HG02759 (cell line): ENCODE measurements around the gene ARR3.
"Not testable (repeated sequence)": the region's sequence is repeated elsewhere in the genome, so short reads cannot be mapped to it uniquely, and the experiment has no call there.

Experiments used
- ATAC-seq: cut with Tn5 transposase; IDR thresholded peaks from one replicate; pipeline ENCODE4 v1.9.1; 2021; ENCODE audit warnings: mild to moderate bottlenecking, moderate library complexity; ENCODE audit not compliant: unreplicated experiment

ARR3 gene

DNA sequence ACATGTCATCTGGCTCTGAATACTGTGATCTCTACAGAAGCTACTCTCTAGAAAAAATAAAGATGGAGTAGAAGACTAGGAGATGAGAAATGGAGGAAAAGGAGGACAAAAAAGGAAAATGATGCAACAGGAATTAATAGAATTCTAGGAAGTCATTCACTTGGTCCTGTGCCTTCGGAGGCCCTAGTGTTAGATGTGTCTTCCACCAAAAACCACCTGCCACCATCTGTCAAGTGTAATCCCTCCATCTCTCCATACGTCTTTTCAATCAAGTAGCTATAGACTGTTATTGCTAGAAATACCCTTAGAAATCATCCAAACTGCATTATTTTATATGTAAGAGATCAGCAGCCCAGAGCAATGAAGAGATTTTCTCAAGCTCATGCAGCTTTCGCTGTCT is 10.9 kb downstream of the ARR3 start:
- no peak for ATAC-seq

DNA sequence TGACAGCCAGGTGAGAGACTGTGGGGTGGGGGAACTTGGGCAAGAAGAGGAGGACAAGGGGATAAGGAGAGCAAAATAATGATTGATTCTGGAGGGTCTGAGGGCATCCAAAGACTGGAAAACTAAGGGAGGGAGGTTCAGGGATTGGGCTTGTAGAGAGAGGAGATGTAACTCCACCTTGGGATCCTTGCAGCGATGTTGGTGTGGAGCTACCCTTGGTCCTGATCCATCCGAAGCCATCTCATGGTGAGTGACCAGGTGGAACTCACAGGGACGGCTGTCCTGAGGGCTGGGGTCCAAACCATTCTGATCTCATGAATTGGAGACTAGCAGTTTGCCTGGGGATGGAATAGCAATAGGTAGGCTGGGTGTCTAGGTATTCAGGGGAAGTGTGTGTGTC is 12.4 kb downstream of the ARR3 start:
- ATAC-seq: no peak

DNA sequence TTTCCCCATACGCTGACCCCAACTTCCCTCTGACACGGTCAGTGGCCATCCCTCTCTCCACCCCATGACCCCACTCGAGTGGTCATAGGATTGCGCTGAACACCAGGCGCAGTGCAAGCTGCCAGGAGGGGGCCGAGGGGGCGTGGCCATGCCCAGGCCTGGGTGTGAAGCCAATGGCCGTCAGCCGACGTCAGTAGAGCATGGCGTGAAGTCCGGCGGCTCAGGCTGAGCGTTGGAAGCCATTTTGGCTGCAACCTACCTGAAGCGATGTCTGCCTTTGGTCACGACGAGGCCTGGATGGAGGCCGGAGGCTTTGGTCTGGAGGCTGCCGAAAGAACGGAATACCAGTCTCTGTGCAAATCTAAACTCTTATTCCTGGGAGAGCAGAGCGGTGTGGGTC is 13.8 kb downstream of the ARR3 start, which contains the start of gene RAB41:
Gene RAB41, plus strand, starts transcription at position 222 of the 400 bp plus-strand sequence. Its CDS starts 46 bp downstream, at position 268.
- ATAC-seq: no peak

DNA sequence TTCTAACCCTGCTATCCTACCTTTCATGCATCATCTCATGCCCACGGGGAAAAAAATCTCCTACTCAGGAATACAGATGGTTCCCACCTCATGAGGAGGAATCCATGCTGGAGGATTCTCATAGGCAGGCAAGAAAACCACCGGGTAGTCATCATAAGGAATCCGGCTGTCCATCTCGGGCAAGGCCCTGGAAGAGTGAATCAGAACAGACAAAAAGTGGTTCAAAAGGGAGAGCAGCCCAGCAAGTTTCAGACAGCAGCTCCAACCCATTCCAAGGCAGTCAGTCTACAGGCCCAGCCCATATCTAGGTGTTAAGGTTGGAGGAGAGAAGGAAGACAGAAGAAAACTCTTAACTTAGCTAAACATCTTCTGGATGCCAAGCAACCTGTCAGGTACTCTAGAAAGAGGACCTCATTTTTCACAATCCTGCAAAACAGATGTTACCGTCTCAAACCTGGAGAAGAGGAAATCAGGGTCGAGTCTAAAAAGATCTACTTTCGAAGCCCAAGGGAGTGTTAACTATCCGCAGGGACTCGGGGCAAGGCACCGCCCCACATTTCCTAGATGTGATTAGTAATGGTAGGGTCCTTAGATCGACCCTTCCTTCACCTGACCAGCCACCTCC is 21.1 kb downstream of the ARR3 start:
- no peak for ATAC-seq

DNA sequence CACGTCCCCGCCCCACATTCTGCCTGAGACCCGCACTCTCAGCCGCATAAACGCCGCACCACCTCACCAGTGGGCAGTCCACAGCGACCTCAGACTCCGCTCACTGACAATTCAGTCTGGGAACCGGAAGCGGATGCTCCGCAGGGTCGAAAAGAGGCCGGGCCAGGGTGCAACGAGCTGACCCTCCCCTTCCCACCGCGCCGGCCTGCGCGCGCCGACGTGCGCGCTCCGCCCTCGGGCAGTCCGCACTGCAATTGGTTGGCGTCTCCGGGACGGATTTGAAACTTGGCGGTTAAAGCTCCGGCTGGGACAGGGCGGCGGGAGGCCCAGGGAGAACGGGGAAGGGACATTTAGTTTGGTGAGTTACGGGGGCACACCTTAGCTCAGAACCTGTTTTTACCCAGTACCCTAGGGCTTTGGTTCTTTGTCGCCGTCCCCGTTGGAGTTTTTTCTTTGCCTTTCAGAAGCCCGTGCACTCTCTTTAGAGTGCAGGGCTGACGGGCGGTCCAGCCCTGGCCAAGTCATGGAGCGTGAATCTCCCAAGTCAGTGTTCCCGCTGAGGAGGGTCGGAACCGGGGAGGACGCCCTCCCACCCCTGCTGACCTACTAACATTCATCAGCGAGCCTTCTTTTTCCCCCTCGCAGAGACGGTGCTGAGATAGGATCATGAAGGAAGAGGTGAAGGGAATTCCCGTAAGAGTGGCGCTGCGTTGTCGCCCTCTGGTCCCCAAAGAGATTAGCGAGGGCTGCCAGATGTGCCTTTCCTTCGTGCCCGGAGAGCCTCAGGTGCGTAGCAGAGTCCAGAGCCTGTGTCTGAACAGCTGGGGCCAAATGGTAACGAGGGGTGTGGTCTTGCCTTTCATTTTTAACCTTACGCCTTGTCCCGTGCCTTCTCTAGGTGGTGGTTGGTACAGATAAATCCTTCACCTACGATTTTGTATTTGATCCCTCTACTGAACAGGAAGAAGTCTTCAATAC is 21.9 kb downstream of the ARR3 start, which contains the start of the genes KIF4A and PDZD11:
Gene KIF4A, plus strand, starts transcription at position 312 of the 978 bp plus-strand sequence. Its CDS starts 355 bp downstream, at position 667.
Gene PDZD11, minus strand, starts transcription at position 135 of the 978 bp plus-strand sequence. CDS start 586 bp downstream, outside the sequence.
- ATAC-seq: peak; percentile 97

DNA sequence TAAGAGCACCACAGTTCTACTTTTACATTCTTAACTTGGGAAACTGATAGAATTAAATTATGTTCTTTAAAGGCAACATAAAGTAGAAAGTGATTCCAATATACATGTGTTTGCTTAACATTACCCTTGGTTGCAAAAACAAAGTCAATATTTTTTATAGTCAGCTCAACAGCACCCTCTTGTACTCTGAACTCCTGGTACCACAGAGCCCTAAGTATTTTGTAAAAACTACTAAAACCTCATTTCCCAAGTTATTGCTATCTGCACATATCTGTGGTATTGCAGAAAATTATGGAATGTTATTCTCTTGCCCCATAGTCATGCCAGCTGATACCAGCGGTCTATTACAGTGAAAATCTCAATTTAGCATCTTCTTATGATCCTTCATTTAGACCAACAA is 24.7 kb downstream of the ARR3 start:
- no peak for ATAC-seq

DNA sequence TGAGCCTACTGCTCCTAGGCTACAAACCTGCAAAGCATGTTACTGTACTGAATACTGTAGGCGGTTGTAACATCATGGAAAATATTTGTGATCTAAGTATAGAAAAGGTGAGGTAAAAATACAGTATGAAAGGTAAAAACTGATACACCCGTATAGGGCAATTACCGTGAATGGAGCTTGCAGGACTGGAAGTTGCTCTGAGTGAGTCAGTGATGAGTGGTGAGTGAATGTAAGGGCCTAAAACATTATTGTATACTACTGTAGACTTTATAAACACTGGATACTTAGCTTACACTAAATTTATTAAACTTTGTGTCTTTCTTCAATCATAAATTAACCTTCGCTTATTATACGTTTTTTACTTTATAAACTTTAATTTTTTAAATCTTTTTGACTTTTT is 25.5 kb downstream of the ARR3 start:
- no peak for ATAC-seq

DNA sequence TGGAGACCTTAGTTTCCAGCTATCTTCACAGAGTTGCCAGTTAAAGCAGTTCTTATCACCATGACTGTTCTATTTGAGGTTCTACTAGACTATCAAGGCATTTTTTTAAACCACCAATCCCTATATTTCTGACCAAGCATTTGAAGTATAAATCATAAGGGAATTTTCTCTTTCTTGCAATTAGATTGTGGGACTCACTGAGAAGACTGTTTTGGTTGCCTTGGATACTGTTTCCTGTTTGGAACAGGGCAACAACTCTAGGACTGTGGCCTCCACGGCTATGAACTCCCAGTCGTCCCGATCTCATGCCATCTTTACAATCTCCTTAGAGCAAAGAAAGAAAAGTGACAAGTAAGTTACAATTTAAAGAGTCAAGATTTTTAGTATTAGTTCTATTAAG is 33.6 kb downstream of the ARR3 start:
- no peak for ATAC-seq

DNA sequence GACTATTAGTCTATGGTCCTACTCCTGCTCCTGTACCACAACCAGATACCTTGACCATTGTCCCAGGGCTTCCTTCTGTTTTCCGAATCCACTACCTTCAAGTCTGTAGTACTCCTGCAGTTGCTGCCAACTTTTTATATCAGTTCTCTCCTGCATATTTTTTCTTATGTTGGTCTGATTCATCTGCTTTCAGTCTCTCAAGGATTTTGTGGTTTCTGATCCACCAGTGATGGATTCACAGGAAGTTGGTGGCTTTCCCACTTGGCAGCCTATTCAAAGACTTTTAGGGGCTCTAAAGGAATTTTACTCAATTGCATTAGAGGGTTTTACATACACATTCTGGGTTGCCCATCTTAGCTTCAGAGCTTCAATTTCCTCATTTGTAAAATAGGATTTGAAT is 45.4 kb downstream of the ARR3 start:
- ATAC-seq: no peak

DNA sequence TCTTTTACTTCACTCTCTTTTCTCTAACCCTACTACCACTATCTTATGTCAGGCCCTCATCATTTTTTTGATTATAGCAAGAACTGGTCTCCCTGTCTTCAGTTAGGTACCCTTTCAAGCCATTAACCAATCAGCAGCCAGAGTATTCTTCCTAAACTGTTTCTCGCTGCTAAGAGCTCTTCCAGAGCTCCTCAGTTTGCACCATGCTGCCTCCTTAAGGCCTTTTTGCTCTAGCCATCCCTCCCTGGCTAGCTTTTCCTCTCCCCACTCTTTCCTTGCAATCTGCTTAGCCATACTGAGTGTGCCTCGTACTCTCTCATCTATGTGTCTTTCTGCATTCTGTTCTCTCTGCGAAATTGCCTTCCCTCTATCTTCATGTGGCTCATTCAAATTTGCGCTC is 54.6 kb downstream of the ARR3 start:
- no peak for ATAC-seq

DNA sequence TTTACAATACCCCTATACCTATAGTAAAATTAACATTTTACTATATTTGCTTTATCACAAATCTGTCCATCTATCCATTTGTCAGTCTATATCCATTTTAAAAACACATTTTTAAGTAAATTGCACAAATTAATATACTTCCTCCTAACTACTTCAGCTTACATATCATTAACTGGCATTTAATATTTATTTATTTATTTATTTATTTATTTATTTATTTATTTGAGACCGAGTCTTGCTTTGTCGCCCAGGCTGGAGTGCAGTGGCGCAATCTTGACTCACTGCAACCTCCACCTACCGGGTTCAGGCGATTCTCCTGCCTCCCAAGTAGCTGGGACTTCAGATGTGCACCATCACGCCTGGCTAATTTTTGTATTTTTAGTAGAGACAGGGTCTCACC is 55.5 kb downstream of the ARR3 start:
- not testable (repeated sequence) for ATAC-seq

DNA sequence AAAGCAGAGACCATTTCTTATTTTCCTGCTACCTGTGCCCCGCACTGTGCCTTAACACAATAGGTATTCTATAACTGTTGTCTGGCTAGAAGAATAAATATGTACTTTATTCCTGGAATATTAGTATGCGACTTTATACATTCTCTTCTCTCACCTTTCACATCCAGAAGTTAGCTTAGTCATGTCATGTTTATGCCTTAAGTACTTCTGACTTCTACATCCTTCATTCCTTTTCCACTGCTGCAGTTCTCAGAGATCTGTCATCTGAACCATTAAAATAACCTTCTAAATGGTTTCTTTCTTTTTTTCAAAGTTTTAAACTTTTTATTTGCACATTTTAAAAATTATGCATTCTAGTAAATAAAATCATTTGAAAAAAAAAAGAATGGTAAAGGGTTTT is 56.2 kb downstream of the ARR3 start:
- ATAC-seq: no peak

DNA sequence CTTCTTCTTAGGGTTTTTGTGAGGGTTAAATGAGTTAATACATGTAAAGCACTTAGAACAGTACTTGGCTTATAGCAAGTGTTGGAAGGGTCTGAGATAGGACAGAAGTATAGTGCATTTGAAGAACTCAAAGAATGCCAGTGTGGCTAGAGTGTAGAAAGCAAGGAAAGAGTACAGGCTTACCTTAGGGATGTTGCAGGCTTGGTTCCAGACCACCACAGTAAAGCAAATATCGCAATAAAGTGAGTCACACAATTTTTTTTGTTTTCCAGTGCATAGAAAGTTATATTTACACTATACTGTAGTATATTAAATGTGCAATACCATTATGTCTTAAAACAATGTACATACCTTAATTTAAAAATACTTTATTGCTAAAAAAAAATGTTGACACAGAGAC is 63.0 kb downstream of the ARR3 start:
- no peak for ATAC-seq
